Lung (tissue), 12 donors: Measurements from ENCODE around the gene DMBT1. TPM values are rescaled to one million over a fixed set of nuclear protein-coding genes. Genes with fewer than 3 reads are reported as not detected.
"Not testable (repeated sequence)": the region's sequence is repeated elsewhere in the genome, so short reads cannot be mapped to it uniquely, and the experiment has no call there.

Experiments used
- ATAC-seq: fragments of 200-7000 bp; cut with Tn5 transposase; one replicate; pipeline ENCODE4 v1.9.1; 2020; ENCODE audit warnings: moderate number of reproducible peaks; ENCODE audit not compliant: insufficient read depth, low FRiP score
- DNase-seq, 3 donors: peaks; one replicate each; pipeline ENCODE4 v3.0.0-alpha.2; 2013 to 2017
- H3K27ac ChIP-seq, 2 donors: one replicate each; pipeline ENCODE4 v1.5.1; 2013; ENCODE audit warnings: mild to moderate bottlenecking in 2 of 2, moderate library complexity in 2 of 2, control low read depth in 1 of 2, inconsistent platforms in 1 of 2, low read depth in 1 of 2, low read length in 1 of 2
- H3K27me3 ChIP-seq, 3 donors: one replicate each; pipeline ENCODE4 v1.5.1; 2013; ENCODE audit warnings: low read length in 2 of 3; ENCODE audit not compliant: control insufficient read depth in 3 of 3, insufficient read depth in 3 of 3
- H3K36me3 ChIP-seq, 4 donors: one replicate each; pipeline ENCODE4 v1.5.1; 2013; ENCODE audit warnings: low read length in 4 of 4, mild to moderate bottlenecking in 1 of 4, moderate library complexity in 1 of 4; ENCODE audit not compliant: control insufficient read depth in 4 of 4, insufficient read depth in 4 of 4
- H3K4me1 ChIP-seq, 5 donors: one replicate each; pipeline ENCODE4 v1.5.1; 2013; ENCODE audit warnings: low read length in 5 of 5, mild to moderate bottlenecking in 2 of 5, moderate library complexity in 1 of 5; ENCODE audit not compliant: control insufficient read depth in 5 of 5, insufficient read depth in 5 of 5
- H3K4me3 ChIP-seq: one replicate; pipeline ENCODE4 v1.5.1; 2013; ENCODE audit warnings: mild to moderate bottlenecking, control low read depth, moderate library complexity
- H3K9ac ChIP-seq, 2 donors: one replicate each; pipeline ENCODE4 v1.5.1; 2013; ENCODE audit warnings: low read length in 2 of 2, control low read depth in 1 of 2; ENCODE audit not compliant: insufficient read depth in 1 of 2
- H3K9me3 ChIP-seq, 4 donors: one replicate each; pipeline ENCODE4 v1.5.1; 2013; ENCODE audit warnings: low read length in 3 of 4, mild to moderate bottlenecking in 1 of 4, moderate library complexity in 1 of 4; ENCODE audit not compliant: control insufficient read depth in 4 of 4, insufficient read depth in 3 of 4
- CTCF ChIP-seq: IDR thresholded peaks from 2 replicates; pipeline ENCODE4 v1.5.1; 2012; ENCODE audit warnings: mild to moderate bottlenecking; ENCODE audit errors: control extremely low read depth, extremely low read depth
- WGBS, 2 donors: extraction: QIAGEN DNeasy Blood & Tissue Kit; methylation state at CpG; one replicate each; pipeline ENCODE4 v1.1.7; 2013; 5-methylcytosine and 5-hydroxymethylcytosine counted together
- polyA plus RNA-seq, 2 donors: library from polyadenylated mRNA; stranded (reverse); fragments of 200-250 nt; gene quantifications; one replicate each; pipeline ENCODE4 v1.2.1, GENCODE V29; 2013
- total RNA-seq, 2 donors: library from RNA; depleted of rRNA in 1 of 2; stranded (reverse); fragments of >200 nt in 1 of 2; gene quantifications; one replicate each; pipeline ENCODE4 v1.2.1, GENCODE V29; 2014 to 2021
- donor health status: control.
- donor health status: control.
- donor health status: Bipolar disorder and iron deficiency.
- donor health status: healthy.
- donor health status: DM: yes; HTN: yes; CAD: no.

Gene DMBT1
- total and polyA plus RNA-seq, 4 donors, result 21.1 to 337 (median 111) TPM

- no peak for ATAC-seq
- 86 to 87% methylated on average over 3 of the region's 3 CpGs for WGBS, 2 donors
Measured at GRCh38 chr10:122571892-122572291, 11.3 kb downstream of the DMBT1 start.

GRCh38 chr10:122575776-122576175, 15.2 kb downstream of the DMBT1 start:
- Histone ChIP-seq H3K27ac (no peak overlapping the region), H3K9ac (no peak overlapping the region), H3K9me3 (peaks cover 0 to 8% (median 0%) of the 10 kb centered on the region in 4 donors), H3K4me3 (no peak overlapping the region), H3K36me3 (no peaks in the 10 kb centered on the region), H3K4me1 (no peaks in the 10 kb centered on the region), H3K27me3 (peaks cover 0 to 5% (median 0%) of the 10 kb centered on the region in 3 donors)
- no peak for TF ChIP-seq CTCF
- WGBS, 2 donors, result 31 to 83% methylated on average over 3 of the region's 3 CpGs
- DNase-seq (no peak), ATAC-seq (no peak)

More at GRCh38 chr10:122571892-122572291, 11.3 kb downstream of the DMBT1 start:
- TF ChIP-seq CTCF, result no peak
- no peak for DNase-seq
- Histone ChIP-seq H3K9ac (no peak overlapping the region), H3K4me3 (no peak overlapping the region), H3K9me3 (peaks cover 0 to 8% (median 0%) of the 10 kb centered on the region in 4 donors), H3K36me3 (no peaks in the 10 kb centered on the region), H3K4me1 (no peaks in the 10 kb centered on the region), H3K27me3 (peaks cover 0 to 4% (median 0%) of the 10 kb centered on the region in 3 donors), H3K27ac (no peak overlapping the region)

- Histone ChIP-seq H3K4me3 (no peak overlapping the region), H3K4me1 (no peaks in the 10 kb centered on the region), H3K27ac (no peak overlapping the region), H3K27me3 (peaks cover 0 to 5% (median 0%) of the 10 kb centered on the region in 3 donors), H3K9me3 (peaks cover 0 to 8% (median 0%) of the 10 kb centered on the region in 4 donors), H3K36me3 (no peaks in the 10 kb centered on the region), H3K9ac (no peak overlapping the region)
- TF ChIP-seq CTCF, result no peak
- WGBS, 2 donors, result 80 to 84% methylated on average over 6 of the region's 6 CpGs
- no peak for DNase-seq
- ATAC-seq, result no peak
Measured at GRCh38 chr10:122576291-122576690, 15.7 kb downstream of the DMBT1 start.

GRCh38 chr10:122577311-122577885, 16.8 kb downstream of the DMBT1 start:
- DNase-seq (no peak), ATAC-seq (no peak)
- no peak for TF ChIP-seq CTCF
- H3K4me3 ChIP-seq, result no peak overlapping the region
- no peak overlapping the region for H3K27ac ChIP-seq
- no peaks in the 10 kb centered on the region for H3K36me3 ChIP-seq
- H3K4me1 ChIP-seq, result no peaks in the 10 kb centered on the region
- peaks cover 0 to 5% (median 0%) of the 10 kb centered on the region in 3 donors for H3K27me3 ChIP-seq
- no peak overlapping the region for H3K9ac ChIP-seq
- 85 to 86% methylated on average over 12 of the region's 12 CpGs for WGBS, 2 donors
- peaks cover 0 to 8% (median 0%) of the 10 kb centered on the region in 4 donors for H3K9me3 ChIP-seq

- H3K27ac ChIP-seq, ATAC-seq, DNase-seq, H3K4me1 ChIP-seq, H3K9ac ChIP-seq, H3K36me3 ChIP-seq, H3K4me3 ChIP-seq, H3K27me3 ChIP-seq, H3K9me3 ChIP-seq: not testable (repeated sequence)
- 80 to 89% methylated on average over 7 of the region's 7 CpGs for WGBS, 2 donors
Measured at GRCh38 chr10:122586070-122586469, 25.5 kb downstream of the DMBT1 start.
